GM21825 (cell line): ENCODE measurements around the gene DHTKD1.

Experiments
- ATAC-seq: cut with Tn5 transposase; IDR thresholded peaks from one replicate; pipeline ENCODE4 v1.9.1; 2021; ENCODE audit warnings: mild to moderate bottlenecking, moderate library complexity; ENCODE audit not compliant: unreplicated experiment

DHTKD1 gene, protein sequence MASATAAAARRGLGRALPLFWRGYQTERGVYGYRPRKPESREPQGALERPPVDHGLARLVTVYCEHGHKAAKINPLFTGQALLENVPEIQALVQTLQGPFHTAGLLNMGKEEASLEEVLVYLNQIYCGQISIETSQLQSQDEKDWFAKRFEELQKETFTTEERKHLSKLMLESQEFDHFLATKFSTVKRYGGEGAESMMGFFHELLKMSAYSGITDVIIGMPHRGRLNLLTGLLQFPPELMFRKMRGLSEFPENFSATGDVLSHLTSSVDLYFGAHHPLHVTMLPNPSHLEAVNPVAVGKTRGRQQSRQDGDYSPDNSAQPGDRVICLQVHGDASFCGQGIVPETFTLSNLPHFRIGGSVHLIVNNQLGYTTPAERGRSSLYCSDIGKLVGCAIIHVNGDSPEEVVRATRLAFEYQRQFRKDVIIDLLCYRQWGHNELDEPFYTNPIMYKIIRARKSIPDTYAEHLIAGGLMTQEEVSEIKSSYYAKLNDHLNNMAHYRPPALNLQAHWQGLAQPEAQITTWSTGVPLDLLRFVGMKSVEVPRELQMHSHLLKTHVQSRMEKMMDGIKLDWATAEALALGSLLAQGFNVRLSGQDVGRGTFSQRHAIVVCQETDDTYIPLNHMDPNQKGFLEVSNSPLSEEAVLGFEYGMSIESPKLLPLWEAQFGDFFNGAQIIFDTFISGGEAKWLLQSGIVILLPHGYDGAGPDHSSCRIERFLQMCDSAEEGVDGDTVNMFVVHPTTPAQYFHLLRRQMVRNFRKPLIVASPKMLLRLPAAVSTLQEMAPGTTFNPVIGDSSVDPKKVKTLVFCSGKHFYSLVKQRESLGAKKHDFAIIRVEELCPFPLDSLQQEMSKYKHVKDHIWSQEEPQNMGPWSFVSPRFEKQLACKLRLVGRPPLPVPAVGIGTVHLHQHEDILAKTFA

DNA sequence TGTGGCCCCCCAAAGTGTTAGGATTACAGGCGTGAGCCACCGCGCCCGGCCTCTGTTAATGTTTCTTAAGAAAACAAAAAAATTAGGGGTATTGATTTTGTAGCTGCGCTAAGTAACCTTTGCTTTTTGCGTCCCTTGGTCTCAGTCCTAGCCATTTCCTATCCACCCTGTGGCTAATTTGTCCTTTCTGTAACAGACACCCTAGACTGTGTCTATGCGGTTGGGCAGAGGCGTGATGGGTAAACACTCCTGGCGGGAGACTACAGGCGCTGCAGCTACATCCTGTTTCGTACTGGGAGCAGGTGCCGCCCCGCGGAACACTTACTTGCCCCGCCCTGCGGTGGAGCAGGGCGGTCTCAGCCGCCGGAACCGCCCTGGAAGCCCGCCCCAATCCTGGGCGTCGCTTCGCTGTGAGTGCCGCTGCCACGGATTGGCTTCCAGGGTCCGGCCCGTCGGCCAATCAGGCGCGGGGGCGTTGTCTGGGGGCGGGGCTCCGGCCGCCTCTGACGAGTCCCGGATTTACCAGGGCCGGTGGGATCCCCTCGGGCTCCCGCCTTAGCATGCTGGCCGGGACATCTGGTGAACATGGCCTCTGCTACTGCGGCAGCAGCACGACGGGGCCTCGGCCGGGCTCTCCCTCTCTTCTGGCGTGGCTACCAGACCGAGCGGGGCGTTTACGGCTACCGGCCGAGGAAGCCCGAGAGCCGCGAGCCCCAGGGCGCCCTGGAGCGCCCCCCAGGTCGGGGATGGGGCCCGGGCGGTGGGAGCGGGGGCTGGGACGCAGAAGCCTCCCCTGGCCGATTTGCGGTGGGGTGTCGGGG, at the start of gene DHTKD1:
DHTKD1 (plus strand) TSS at position 506 of the 821 bp plus-strand sequence; CDS start at position 586, 80 bp downstream.
- peak; percentile 97 for ATAC-seq

DNA sequence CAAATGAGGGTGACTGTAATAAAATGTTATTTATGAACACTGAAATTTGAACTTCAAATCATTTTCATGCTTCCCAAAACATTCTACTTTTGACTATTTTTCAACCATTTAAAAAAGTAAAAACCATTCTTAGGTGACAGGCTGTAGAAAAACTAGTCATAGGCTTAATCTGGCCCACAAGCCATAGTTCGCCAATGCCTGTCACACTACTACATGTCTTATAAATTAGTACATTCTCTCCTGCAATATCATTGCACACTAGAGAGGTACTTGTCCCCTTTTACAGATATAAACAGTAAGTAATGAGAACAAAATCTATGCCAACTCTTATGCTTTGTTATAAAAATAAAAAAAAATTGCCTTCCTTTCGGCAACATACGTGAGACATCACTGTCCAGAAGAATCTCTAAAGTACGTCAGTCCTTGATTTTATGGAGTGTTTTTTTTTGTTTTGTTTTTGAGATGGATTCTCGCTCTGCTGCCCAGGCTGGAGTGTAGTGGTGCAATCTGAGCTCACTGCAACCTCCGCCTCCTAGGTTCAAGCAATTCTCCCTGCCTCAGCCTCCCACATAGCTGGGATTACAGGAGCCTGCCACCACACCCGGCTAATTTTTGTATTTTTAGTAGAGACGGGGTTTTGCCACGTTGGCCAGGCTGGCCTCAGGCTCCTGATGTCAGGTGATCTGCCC, 49.3 kb upstream of the DHTKD1 start:
- ATAC-seq, result no peak

- ATAC-seq, result no peak
Observed at GRCh38 chr10:12020574-12020973, 48.2 kb upstream of the DHTKD1 start.

GRCh38 chr10:12022580-12023257, 46.0 kb upstream of the DHTKD1 start:
- no peak for ATAC-seq

GRCh38 chr10:12025591-12025990, 43.2 kb upstream of the DHTKD1 start:
- ATAC-seq, result no peak

- ATAC-seq, result peak; percentile 81
Observed at GRCh38 chr10:12027539-12027938, 41.2 kb upstream of the DHTKD1 start.

GRCh38 chr10:12031404-12031803, 37.4 kb upstream of the DHTKD1 start:
- no peak for ATAC-seq

GRCh38 chr10:12036073-12036655, 32.6 kb upstream of the DHTKD1 start:
- ATAC-seq, result no peak

- ATAC-seq, result no peak
Observed at GRCh38 chr10:12041766-12042408, 26.9 kb upstream of the DHTKD1 start.

- peak; percentile 6 for ATAC-seq
Observed at GRCh38 chr10:12042409-12042796, 26.4 kb upstream of the DHTKD1 start.

DNA sequence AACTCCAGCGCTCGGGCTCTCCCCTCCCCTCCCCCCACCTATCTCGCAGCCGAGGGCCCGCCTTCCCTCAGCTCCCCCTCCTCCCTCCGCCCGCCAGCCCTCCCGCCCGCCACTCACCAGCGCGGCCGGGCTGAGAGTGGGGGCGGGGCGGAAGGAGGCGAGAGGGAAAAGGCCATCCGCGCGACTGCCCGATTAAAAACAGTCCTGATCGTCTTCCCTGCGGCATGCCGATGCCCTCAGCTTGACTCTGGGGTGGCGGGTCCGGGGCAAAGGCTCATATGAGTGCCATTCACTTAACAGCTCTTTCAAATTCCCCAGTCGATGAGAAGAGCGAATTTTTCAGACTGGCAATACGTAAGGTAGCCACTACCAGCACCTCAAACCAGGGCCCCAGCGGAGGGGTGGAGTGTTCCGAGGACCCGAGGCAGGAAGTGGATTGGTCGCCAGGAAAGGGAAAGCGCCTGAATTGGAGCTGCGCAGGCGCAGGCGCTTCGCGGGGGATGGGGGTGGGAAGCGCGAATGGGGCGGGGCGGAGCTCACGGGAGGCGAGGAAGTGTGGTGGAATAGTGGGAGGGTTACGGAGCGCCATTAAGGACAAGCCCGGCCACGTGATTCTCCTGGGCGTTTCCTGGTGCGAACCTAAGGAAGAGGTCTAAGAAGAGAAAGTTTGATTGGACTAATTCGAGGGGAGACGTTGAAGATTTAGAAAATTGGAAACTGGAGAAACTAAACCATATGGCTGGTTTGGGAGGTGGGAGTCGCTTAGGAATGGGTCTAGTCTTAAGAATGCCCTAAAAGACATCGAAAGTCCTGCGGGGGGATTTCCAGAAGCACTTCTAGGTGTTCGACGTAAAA, 25.7 kb upstream of the DHTKD1 start, which contains the start of gene UPF2:
UPF2 (minus strand) TSS at position 13 of the 855 bp plus-strand sequence. CDS start 7,386 bp downstream, outside the sequence.
- ATAC-seq, result peak; percentile 57

- ATAC-seq, result no peak
Observed at GRCh38 chr10:12045596-12045995, 23.2 kb upstream of the DHTKD1 start.

DNA sequence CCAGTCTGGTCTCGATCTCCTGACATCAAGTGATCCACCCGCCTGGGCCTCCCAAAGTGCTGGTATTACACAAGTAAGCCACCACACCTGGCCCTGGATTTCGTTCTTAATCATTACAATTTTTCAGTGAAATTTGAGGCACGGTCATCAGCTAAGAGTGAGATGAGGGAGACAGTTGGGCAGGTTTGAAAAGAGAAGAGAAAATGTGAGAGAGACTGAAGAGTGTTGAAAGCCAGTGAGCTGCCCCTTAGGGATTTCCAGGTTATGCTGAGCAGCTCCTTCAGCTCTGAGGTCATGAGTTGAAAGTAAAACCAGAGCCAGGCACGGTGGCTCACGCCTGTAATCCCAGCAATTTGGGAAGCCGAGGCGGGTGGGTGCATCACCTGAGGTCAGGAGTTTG, 20.2 kb upstream of the DHTKD1 start:
- peak; percentile 28 for ATAC-seq

- no peak for ATAC-seq
Observed at GRCh38 chr10:12050528-12050927, 18.2 kb upstream of the DHTKD1 start.

DNA sequence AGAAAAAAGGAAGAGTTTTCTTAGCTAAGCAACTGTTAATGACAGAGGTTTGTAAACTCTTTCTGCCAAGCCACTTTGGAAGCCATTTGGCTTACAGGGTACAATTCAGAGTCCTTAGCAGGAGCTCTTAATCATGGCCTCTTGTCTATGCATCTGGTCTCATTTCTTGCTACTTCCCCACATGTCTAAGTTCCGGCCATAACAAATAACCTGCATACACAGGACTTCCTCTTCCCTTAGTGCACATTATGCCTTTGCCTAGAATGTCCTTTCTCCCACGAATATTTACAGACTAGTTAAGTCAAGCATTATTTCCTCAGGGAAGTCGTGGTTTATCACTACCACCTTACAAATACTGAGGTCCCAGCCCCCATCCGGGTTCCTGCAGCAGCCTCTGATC, 17.5 kb upstream of the DHTKD1 start:
- no peak for ATAC-seq

DNA sequence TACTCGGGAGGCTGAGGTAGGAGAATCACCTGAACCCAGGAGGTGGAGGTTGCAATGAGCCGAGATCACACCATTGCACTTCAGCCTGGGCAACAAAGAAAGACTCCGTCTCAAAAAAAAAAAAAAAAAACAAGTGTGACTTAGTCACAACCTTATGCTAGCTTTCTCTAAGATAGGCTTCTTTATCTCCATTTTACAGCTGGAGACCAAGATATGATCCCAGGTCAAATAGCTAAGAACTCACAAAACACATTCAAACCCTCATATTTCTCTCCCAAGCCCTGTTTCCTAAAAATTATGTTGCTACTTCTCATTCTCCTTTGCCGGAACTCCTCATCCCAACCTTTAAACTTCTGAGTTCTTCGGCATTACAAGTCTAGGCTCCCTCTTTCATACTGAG, 13.0 kb upstream of the DHTKD1 start:
- no peak for ATAC-seq

GRCh38 chr10:12056748-12057147, 12.0 kb upstream of the DHTKD1 start:
- ATAC-seq, result no peak

GRCh38 chr10:12061124-12061523, 7.6 kb upstream of the DHTKD1 start:
- no peak for ATAC-seq
